ENCODE data around the gene VPS37D. TPM values are rescaled to one million over a fixed set of nuclear protein-coding genes. Genes with fewer than 3 reads are reported as not detected.

Gene VPS37D
- total and polyA plus RNA-seq, 2 of the 4 experiments (the other 2 are of a cell fraction): 2.3 to 3.1 TPM

DNA sequence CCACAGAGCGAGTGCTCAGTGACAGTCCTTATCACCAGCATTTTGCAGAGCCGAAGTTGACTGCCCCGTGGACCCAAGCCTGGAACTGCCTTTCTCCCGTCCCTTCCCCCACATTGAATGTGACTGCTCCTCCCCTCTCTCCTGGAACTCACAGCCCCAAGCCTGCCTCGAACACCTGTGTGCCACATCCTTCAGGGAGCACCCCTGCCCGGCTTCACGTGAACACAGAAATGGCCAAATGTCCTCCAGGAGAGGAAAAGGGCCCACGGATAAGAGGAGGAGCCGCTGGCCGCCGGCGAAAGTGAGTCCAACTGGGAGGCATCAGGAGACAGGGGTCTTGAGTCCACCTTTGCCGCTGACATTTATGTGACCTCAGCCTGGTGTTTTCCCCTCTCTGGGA is 35.6 kb downstream of the VPS37D start:
- CTCF ChIA-PET: interaction anchor here (0.9 kb wide), 1 partner anchor 22 kb away, joined by 3 read pairs; no protein-coding TSS in a partner anchor

More for the DNA sequence above, 35.6 kb downstream of the VPS37D start:
- Histone ChIP-seq H3K4me1 (ENCODE audit: control insufficient read depth, insufficient read depth, low read length) (peaks cover 8% of the 10 kb centered on the region), H4K5ac (ENCODE audit: low read depth, low read length) (no peak overlapping the region), H4K91ac (ENCODE audit: insufficient read depth, low read depth, low read length) (no peak overlapping the region), H2AK9ac (replicated peaks; ENCODE audit: low read depth, low read length, poor library complexity) (no peak overlapping the region), H2BK120ac (ENCODE audit: low read depth, low read length) (no peak overlapping the region), H3K56ac (ENCODE audit: extremely low read depth, insufficient read depth, low read length) (no peak overlapping the region), H4K8ac (ENCODE audit: low read depth in 2 of 2, low read length in 2 of 2) (no peak overlapping the region), H3K23ac (ENCODE audit: low read depth, low read length) (no peak overlapping the region), H3K9me3 (ENCODE audit: control insufficient read depth, insufficient read depth, low read length) (no peaks in the 10 kb centered on the region), H2AK5ac (ENCODE audit: low read depth, low read length) (no peak overlapping the region), H3K4me3 (ENCODE audit: insufficient read depth, low read depth, low read length) (no peak overlapping the region), H3K36me3 (ENCODE audit: control insufficient read depth, insufficient read depth, low read length) (peaks cover 53% of the 10 kb centered on the region), H2BK15ac (ENCODE audit: low read depth, low read length) (no peak overlapping the region), H3K4ac (ENCODE audit: low read depth, low read length) (no peak overlapping the region), H3K79me1 (ENCODE audit: low read depth in 1 of 2, low read length in 2 of 2) (peaks cover 5 to 31% of the 10 kb centered on the region in 2 experiments; a peak in 3 of 4 replicates), H3K14ac (replicated peaks; ENCODE audit: low read depth, low read length) (no peak overlapping the region), H3K27me3 (ENCODE audit: control insufficient read depth, insufficient read depth, low read length) (no peaks in the 10 kb centered on the region), H3K9ac (ENCODE audit: low read depth, low read length) (no peak overlapping the region), H3K9me1 (ENCODE audit: insufficient read depth, low read length) (0 out of 2 replicates have a peak, but pooled peaks cover 9% of the 10 kb centered on the region), H3K18ac (ENCODE audit: low read depth, low read length) (no peak overlapping the region), H3K27ac (ENCODE audit: insufficient read depth, low read length) (no peak overlapping the region), H4K20me1 (ENCODE audit: insufficient read depth, low read length) (peaks cover 46% of the 10 kb centered on the region), H3K4me2 (ENCODE audit: low read depth, low read length) (no peak overlapping the region), H2BK5ac (ENCODE audit: low read depth, low read length, poor library complexity, severe bottlenecking) (no peak overlapping the region), H2AFZ (replicated peaks; ENCODE audit: low read length, poor library complexity) (no peak overlapping the region), H2BK20ac (ENCODE audit: low read depth, low read length) (no peak overlapping the region)
- ATAC-seq (ENCODE audit: low read depth) (no peak), DNase-seq (no peak)
- TF ChIP-seq SMC3 (IDR thresholded peaks at IDR 0.05; ENCODE audit: low read depth, low read length) (no peak), CHD1 (IDR thresholded peaks at IDR 0.05; ENCODE audit: low read depth, low read length) (no peak), MAFK (IDR thresholded peaks at IDR 0.05; ENCODE audit: low read depth, low read length) (no peak), RFX5 (IDR thresholded peaks at IDR 0.05; ENCODE audit: low read depth, low read length) (no peak), BHLHE40 (IDR thresholded peaks at IDR 0.05; ENCODE audit: low read depth, low read length) (no peak), RCOR1 (IDR thresholded peaks at IDR 0.05; ENCODE audit: insufficient replicate concordance, low read length) (no peak), MAZ (IDR thresholded peaks at IDR 0.05; ENCODE audit: borderline replicate concordance, low read depth, low read length) (no peak), CEBPB (IDR thresholded peaks at IDR 0.05; ENCODE audit: low read depth, low read length) (no peak), MXI1 (IDR thresholded peaks at IDR 0.05; ENCODE audit: borderline replicate concordance, low read depth, low read length) (no peak), FOS (IDR thresholded peaks at IDR 0.05; ENCODE audit: low read depth, low read length) (no peak), POLR2A (IDR thresholded peaks at IDR 0.05; ENCODE audit: low read depth, low read length) (no peak), NFE2L2 (IDR thresholded peaks at IDR 0.05; ENCODE audit: low read depth, low read length) (no peak), RAD21 (IDR thresholded peaks at IDR 0.05; ENCODE audit: low read length) (no peak)
- TF ChIP-seq, protein P1, sequence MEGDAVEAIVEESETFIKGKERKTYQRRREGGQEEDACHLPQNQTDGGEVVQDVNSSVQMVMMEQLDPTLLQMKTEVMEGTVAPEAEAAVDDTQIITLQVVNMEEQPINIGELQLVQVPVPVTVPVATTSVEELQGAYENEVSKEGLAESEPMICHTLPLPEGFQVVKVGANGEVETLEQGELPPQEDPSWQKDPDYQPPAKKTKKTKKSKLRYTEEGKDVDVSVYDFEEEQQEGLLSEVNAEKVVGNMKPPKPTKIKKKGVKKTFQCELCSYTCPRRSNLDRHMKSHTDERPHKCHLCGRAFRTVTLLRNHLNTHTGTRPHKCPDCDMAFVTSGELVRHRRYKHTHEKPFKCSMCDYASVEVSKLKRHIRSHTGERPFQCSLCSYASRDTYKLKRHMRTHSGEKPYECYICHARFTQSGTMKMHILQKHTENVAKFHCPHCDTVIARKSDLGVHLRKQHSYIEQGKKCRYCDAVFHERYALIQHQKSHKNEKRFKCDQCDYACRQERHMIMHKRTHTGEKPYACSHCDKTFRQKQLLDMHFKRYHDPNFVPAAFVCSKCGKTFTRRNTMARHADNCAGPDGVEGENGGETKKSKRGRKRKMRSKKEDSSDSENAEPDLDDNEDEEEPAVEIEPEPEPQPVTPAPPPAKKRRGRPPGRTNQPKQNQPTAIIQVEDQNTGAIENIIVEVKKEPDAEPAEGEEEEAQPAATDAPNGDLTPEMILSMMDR (conservative IDR thresholded peaks at IDR 0.05; ENCODE audit: low read depth, low read length): no peak
- TF ChIP-seq, protein P2, sequence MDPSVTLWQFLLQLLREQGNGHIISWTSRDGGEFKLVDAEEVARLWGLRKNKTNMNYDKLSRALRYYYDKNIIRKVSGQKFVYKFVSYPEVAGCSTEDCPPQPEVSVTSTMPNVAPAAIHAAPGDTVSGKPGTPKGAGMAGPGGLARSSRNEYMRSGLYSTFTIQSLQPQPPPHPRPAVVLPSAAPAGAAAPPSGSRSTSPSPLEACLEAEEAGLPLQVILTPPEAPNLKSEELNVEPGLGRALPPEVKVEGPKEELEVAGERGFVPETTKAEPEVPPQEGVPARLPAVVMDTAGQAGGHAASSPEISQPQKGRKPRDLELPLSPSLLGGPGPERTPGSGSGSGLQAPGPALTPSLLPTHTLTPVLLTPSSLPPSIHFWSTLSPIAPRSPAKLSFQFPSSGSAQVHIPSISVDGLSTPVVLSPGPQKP (IDR thresholded peaks at IDR 0.05; ENCODE audit: borderline replicate concordance, low read depth, low read length): no peak
- TF ChIP-seq, protein P3, sequence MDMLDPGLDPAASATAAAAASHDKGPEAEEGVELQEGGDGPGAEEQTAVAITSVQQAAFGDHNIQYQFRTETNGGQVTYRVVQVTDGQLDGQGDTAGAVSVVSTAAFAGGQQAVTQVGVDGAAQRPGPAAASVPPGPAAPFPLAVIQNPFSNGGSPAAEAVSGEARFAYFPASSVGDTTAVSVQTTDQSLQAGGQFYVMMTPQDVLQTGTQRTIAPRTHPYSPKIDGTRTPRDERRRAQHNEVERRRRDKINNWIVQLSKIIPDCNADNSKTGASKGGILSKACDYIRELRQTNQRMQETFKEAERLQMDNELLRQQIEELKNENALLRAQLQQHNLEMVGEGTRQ (IDR thresholded peaks at IDR 0.05; ENCODE audit: low read depth, low read length): no peak
- BruUV-seq (replicated peaks): no TSS peak
- dilution Hi-C loops (cut with HindIII; ENCODE audit: low sequenced_read_pairs, unreplicated experiment): no loop called here
- POLR2A ChIA-PET (ENCODE audit: unreplicated experiment): no interaction called here
- intact Hi-C loops (cut with micrococcal nuclease): no loop called here
- 78% methylated on average over 3 of the region's 13 CpGs; no CpG with 5 or more reads in 1 of the 2 experiments for WGBS, 2 experiments (ENCODE audit: extremely low coverage in 2 of 2, insufficient read length in 1 of 2)
- in situ Hi-C loops (cut with MboI; ENCODE audit: low sequenced_read_pairs): no loop called here

Measured in IMR-90 (cell line).